HCT116 (cell line): ENCODE results near the gene PTPN12. TPM values are rescaled to one million over a fixed set of nuclear protein-coding genes. Genes with fewer than 3 reads are reported as not detected.

Experiments used
- ATAC-seq: fragments of 200-7000 bp; cut with Tn5 transposase; 2 replicates; pipeline ENCODE4 v1.9.1; 2020; ENCODE audit warnings: mild to moderate bottlenecking, moderate library complexity
- BruUV-seq: library from RNA; stranded (reverse); fragments of 400-500 nt; replicated peaks from 2 replicates; lab custom pipeline; 2021; lab: Mats Ljungman, UMichigan
- CTCF ChIA-PET: fragments of 300-600 bp; sonication (Branson Sonifier 250); formaldehyde crosslinking; loops from one replicate; lab custom pipeline; 2021; ENCODE audit warnings: antibody characterized with exemption; lab: Charles Lee
- POLR2A ChIA-PET: fragments of 300-600, 350-600 bp; sonication (Branson Sonifier 250); formaldehyde crosslinking; loops from one replicate; lab custom pipeline; 2021; ENCODE audit warnings: antibody characterized with exemption; lab: Charles Lee
- RAD21 ChIA-PET, 2 experiments: fragments of 300-600 bp; sonication (Branson Sonifier 250); formaldehyde crosslinking; loops; one replicate each; lab custom pipeline; 2023; ENCODE audit warnings: low total read pairs in 2 of 2; ENCODE audit not compliant: uncharacterized antibody in 2 of 2, unreplicated experiment in 2 of 2, low non-redundant PET in 1 of 2; lab: Charles Lee
- DNase-seq: peaks from one replicate; pipeline ENCODE4 v3.0.0-alpha.2; 2010; ENCODE audit warnings: low read depth, low spot score
- H2AFZ ChIP-seq: fragments of 200-600 bp; shearing (Covaris generic), sonication (generic); 2 replicates; pipeline ENCODE4 v1.6.1; 2017; ENCODE audit warnings: low read depth, mixed run types, mixed read lengths, antibody characterized with exemption, low read length; ENCODE audit not compliant: poor library complexity, severe bottlenecking
- H3K27ac ChIP-seq: 2 replicates; pipeline ENCODE4 v1.5.1; 2012; ENCODE audit warnings: low read depth, low read length
- H3K27me3 ChIP-seq: fragments of 200-600 bp; sonication (generic); 2 replicates; pipeline ENCODE4 v1.6.1; 2016; ENCODE audit warnings: mixed run types, low read length, mixed read lengths; ENCODE audit not compliant: insufficient read depth
- H3K36me3 ChIP-seq, 2 experiments: fragments of 200-500 bp in 1 of 2; fragments of 200-600 bp in 1 of 2; sonication (Bioruptor generic) in 1 of 2; sonication (generic) in 1 of 2; 2 replicates each; pipeline versions ENCODE4 v1.5.1 to v1.6.1; 2014 to 2016; ENCODE audit warnings: low read length in 2 of 2, inconsistent platforms in 1 of 2, mixed read lengths in 1 of 2, mixed run types in 1 of 2; ENCODE audit not compliant: insufficient read depth in 2 of 2, control insufficient read depth in 1 of 2
- H3K4me1 ChIP-seq, 2 experiments: fragments of 200-600 bp in 1 of 2; sonication (generic) in 1 of 2; 2 replicates each; pipeline versions ENCODE4 v1.5.1 to v1.6.1; 2012 to 2017; ENCODE audit warnings: low read length in 2 of 2, inconsistent platforms in 1 of 2, mild to moderate bottlenecking in 1 of 2, mixed read lengths in 1 of 2, mixed run types in 1 of 2, moderate library complexity in 1 of 2; ENCODE audit not compliant: insufficient read depth in 2 of 2, control insufficient read depth in 1 of 2
- H3K4me2 ChIP-seq: fragments of 200-600 bp; sonication (generic); 2 replicates; pipeline ENCODE4 v1.6.1; 2017; ENCODE audit warnings: mixed run types, low read length, mixed read lengths
- H3K4me3 ChIP-seq, 2 experiments: fragments of 200-600 bp in 1 of 2; sonication (generic) in 1 of 2; replicated peaks in 1 of 2; 2 replicates each; pipeline ENCODE4 v1.5.1; 2011 to 2016; ENCODE audit warnings: low read length in 2 of 2, control low read depth in 1 of 2, low read depth in 1 of 2, mild to moderate bottlenecking in 1 of 2, mixed read lengths in 1 of 2, mixed run types in 1 of 2
- H3K79me2 ChIP-seq: fragments of 200-600 bp; sonication (generic); 2 replicates; pipeline ENCODE4 v1.6.1; 2017; ENCODE audit warnings: mild to moderate bottlenecking, mixed run types, low read length, moderate library complexity, mixed read lengths; ENCODE audit not compliant: insufficient read depth
- H3K9ac ChIP-seq: fragments of 200-600 bp; sonication (generic); 2 replicates; pipeline ENCODE4 v1.6.1; 2016; ENCODE audit warnings: low read length, mixed read lengths
- H3K9me2 ChIP-seq: fragments of 200-600 bp; sonication (generic), shearing (Covaris generic); 2 replicates; pipeline ENCODE4 v1.6.1; 2017; ENCODE audit warnings: mixed run types, mild to moderate bottlenecking, moderate library complexity; ENCODE audit not compliant: insufficient read depth
- H3K9me3 ChIP-seq, 2 experiments: fragments of 200-500 bp in 1 of 2; fragments of 200-600 bp in 1 of 2; sonication (Bioruptor generic) in 1 of 2; sonication (generic) in 1 of 2; 2 replicates each; pipeline ENCODE4 v1.6.1; 2014 to 2017; ENCODE audit warnings: low read length in 2 of 2, mixed read lengths in 2 of 2, inconsistent platforms in 1 of 2, low read depth in 1 of 2, mild to moderate bottlenecking in 1 of 2, mixed run types in 1 of 2, moderate library complexity in 1 of 2; ENCODE audit not compliant: control insufficient read depth in 1 of 2, insufficient read depth in 1 of 2
- H4K20me1 ChIP-seq: fragments of 200-600 bp; sonication (generic), shearing (Covaris generic); 2 replicates; pipeline ENCODE4 v1.6.1; 2017; ENCODE audit warnings: mixed run types, mild to moderate bottlenecking, moderate library complexity; ENCODE audit not compliant: insufficient read depth
- CBX3 ChIP-seq: IDR thresholded peaks from 2 replicates; pipeline ENCODE4 v1.6.1; 2012; ENCODE audit warnings: low read depth
- CEBPB ChIP-seq: IDR thresholded peaks from 2 replicates; pipeline ENCODE4 v1.6.1; 2012; ENCODE audit warnings: low read depth
- CTCF ChIP-seq, 3 experiments: fragments of 200-600 bp in 1 of 3; sonication (generic) in 1 of 3; IDR thresholded peaks in 2 of 3; conservative IDR thresholded peaks in 1 of 3; 2 replicates each; pipeline ENCODE4 v1.5.1; 2012 to 2017; ENCODE audit warnings: low read depth in 2 of 3, low read length in 2 of 3, antibody characterized with exemption in 1 of 3, borderline replicate concordance in 1 of 3, control low read depth in 1 of 3, mild to moderate bottlenecking in 1 of 3, mixed read lengths in 1 of 3, mixed run types in 1 of 3, moderate library complexity in 1 of 3; ENCODE audit not compliant: insufficient read depth in 1 of 3
- EZH2 ChIP-seq: fragments of 200-600 bp; sonication (generic); IDR thresholded peaks from 2 replicates; pipeline ENCODE4 v1.6.1; 2017; ENCODE audit warnings: antibody characterized with exemption, mixed run types
- EZH2phosphoT487 ChIP-seq: fragments of 200-600 bp; IDR thresholded peaks from 2 replicates; pipeline ENCODE4 v1.6.1; 2018; ENCODE audit warnings: antibody characterized with exemption, borderline replicate concordance
- FOSL1 ChIP-seq: IDR thresholded peaks from 2 replicates; pipeline ENCODE4 v1.6.1; 2012; ENCODE audit warnings: low read depth
- JUND ChIP-seq: IDR thresholded peaks from 2 replicates; pipeline ENCODE4 v1.6.1; 2012
- POLR2A ChIP-seq: IDR thresholded peaks from 2 replicates; pipeline ENCODE4 v1.7.0; 2011; ENCODE audit warnings: borderline replicate concordance; ENCODE audit not compliant: insufficient read depth, insufficient read length; ENCODE audit errors: extremely low read depth
- RAD21 ChIP-seq: IDR thresholded peaks from 2 replicates; pipeline ENCODE4 v1.6.1; 2012; ENCODE audit warnings: low read depth, mild to moderate bottlenecking
- SIN3A ChIP-seq: IDR thresholded peaks from 2 replicates; pipeline ENCODE4 v1.6.1; 2012; ENCODE audit warnings: low read depth
- SP1 ChIP-seq: IDR thresholded peaks from 2 replicates; pipeline ENCODE4 v1.6.1; 2012; ENCODE audit warnings: low read depth
- TCF7L2 ChIP-seq: IDR thresholded peaks from 2 replicates; pipeline ENCODE4 v1.7.0; 2011; ENCODE audit warnings: borderline replicate concordance, inconsistent platforms; ENCODE audit not compliant: insufficient read depth, insufficient read length; ENCODE audit errors: extremely low read depth
- YY1 ChIP-seq: IDR thresholded peaks from 2 replicates; pipeline ENCODE4 v1.6.1; 2011; ENCODE audit warnings: low read length, low read depth, moderate library complexity, mild to moderate bottlenecking; ENCODE audit not compliant: insufficient replicate concordance; ENCODE audit errors: extremely low read depth
- ZNF274 ChIP-seq: fragments of 200-500 bp; sonication (Bioruptor generic); IDR thresholded peaks from 2 replicates; pipeline ENCODE4 v1.6.1; 2014; ENCODE audit warnings: mild to moderate bottlenecking, low read depth, low read length, inconsistent platforms
- intact Hi-C: fragments of 100-400 bp; cut with micrococcal nuclease; formaldehyde crosslinking; loops from 2 replicates; pipeline ENCODE4 v1.10.0; 2022
- total RNA-seq: library from RNA; stranded (reverse); gene quantifications from one replicate; pipeline ENCODE4 v1.2.1, GENCODE V29; 2021; ENCODE audit not compliant: unreplicated experiment
- TF ChIP-seq, protein P1 (sequence below): IDR thresholded peaks from 2 replicates; pipeline ENCODE4 v1.6.1; 2012
- TF ChIP-seq, protein P2 (sequence below): IDR thresholded peaks from 2 replicates; pipeline ENCODE4 v1.6.1; 2012; ENCODE audit warnings: low read depth
- TF ChIP-seq, protein P3 (sequence below): IDR thresholded peaks from 2 replicates; pipeline ENCODE4 v1.6.1; 2011; ENCODE audit warnings: mild to moderate bottlenecking, low read length, moderate library complexity; ENCODE audit not compliant: insufficient replicate concordance; ENCODE audit errors: extremely low read depth
- TF ChIP-seq, protein P4 (sequence below): IDR thresholded peaks from 2 replicates; pipeline ENCODE4 v1.6.1; 2012

PTPN12 gene
- total RNA-seq, 1 experiment from 2014 or later = 80.5 TPM

DNA sequence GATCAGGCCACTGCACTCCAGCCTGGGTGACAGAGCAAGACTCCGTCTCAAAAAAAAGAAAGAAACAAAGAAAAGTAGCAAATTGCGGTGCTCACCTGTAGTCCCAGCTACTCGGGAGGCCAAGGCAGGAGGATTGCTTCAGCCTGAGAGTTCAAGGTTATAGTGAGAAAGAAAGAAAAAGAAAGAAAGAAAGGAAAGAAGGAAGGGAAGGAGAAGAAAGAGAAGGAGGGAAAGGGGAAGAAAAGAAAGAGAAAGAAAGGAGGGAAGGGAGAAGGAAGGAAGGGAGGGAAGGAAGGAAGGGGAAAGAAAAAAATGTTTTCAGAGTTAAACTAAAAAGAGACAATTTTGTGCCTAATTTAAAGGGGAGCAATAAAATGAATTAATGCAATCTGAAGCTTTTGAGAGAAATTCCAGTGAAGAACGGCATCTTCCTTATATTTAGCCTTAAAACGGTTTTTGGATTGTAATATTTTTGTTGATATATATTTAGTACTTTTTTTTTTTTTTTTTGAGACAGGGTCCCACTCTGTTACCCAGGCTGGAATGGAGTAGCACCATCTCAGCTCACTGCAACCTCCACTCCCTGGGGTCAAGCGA lies 111.7 kb downstream of the PTPN12 start:
- TF ChIP-seq, protein P1, sequence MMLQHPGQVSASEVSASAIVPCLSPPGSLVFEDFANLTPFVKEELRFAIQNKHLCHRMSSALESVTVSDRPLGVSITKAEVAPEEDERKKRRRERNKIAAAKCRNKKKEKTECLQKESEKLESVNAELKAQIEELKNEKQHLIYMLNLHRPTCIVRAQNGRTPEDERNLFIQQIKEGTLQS = no peak
- TF ChIP-seq EZH2 (no peak), FOSL1 (no peak), POLR2A (no peak), ZNF274 (no peak), EZH2phosphoT487 (no peak), SIN3A (no peak), RAD21 (no peak), SP1 (no peak), YY1 (no peak), JUND (no peak), CTCF (IDR thresholded peaks at IDR 0.05 in 2 of 3, conservative IDR thresholded peaks at IDR 0.05 in 1 of 3; ENCODE audit: borderline replicate concordance in 1 of 3, insufficient read depth in 1 of 3, low read depth in 2 of 3, low read length in 2 of 3) (no peak), TCF7L2 (no peak), CEBPB (no peak), CBX3 (no peak)
- TF ChIP-seq, protein P2, sequence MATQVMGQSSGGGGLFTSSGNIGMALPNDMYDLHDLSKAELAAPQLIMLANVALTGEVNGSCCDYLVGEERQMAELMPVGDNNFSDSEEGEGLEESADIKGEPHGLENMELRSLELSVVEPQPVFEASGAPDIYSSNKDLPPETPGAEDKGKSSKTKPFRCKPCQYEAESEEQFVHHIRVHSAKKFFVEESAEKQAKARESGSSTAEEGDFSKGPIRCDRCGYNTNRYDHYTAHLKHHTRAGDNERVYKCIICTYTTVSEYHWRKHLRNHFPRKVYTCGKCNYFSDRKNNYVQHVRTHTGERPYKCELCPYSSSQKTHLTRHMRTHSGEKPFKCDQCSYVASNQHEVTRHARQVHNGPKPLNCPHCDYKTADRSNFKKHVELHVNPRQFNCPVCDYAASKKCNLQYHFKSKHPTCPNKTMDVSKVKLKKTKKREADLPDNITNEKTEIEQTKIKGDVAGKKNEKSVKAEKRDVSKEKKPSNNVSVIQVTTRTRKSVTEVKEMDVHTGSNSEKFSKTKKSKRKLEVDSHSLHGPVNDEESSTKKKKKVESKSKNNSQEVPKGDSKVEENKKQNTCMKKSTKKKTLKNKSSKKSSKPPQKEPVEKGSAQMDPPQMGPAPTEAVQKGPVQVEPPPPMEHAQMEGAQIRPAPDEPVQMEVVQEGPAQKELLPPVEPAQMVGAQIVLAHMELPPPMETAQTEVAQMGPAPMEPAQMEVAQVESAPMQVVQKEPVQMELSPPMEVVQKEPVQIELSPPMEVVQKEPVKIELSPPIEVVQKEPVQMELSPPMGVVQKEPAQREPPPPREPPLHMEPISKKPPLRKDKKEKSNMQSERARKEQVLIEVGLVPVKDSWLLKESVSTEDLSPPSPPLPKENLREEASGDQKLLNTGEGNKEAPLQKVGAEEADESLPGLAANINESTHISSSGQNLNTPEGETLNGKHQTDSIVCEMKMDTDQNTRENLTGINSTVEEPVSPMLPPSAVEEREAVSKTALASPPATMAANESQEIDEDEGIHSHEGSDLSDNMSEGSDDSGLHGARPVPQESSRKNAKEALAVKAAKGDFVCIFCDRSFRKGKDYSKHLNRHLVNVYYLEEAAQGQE = no peak
- TF ChIP-seq, protein P3, sequence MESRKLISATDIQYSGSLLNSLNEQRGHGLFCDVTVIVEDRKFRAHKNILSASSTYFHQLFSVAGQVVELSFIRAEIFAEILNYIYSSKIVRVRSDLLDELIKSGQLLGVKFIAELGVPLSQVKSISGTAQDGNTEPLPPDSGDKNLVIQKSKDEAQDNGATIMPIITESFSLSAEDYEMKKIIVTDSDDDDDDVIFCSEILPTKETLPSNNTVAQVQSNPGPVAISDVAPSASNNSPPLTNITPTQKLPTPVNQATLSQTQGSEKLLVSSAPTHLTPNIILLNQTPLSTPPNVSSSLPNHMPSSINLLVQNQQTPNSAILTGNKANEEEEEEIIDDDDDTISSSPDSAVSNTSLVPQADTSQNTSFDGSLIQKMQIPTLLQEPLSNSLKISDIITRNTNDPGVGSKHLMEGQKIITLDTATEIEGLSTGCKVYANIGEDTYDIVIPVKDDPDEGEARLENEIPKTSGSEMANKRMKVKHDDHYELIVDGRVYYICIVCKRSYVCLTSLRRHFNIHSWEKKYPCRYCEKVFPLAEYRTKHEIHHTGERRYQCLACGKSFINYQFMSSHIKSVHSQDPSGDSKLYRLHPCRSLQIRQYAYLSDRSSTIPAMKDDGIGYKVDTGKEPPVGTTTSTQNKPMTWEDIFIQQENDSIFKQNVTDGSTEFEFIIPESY = no peak
- TF ChIP-seq, protein P4, sequence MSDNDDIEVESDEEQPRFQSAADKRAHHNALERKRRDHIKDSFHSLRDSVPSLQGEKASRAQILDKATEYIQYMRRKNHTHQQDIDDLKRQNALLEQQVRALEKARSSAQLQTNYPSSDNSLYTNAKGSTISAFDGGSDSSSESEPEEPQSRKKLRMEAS = no peak
- TF ChIP-seq, all 23 proteins: peak for 0
- no peak for ATAC-seq
- Histone ChIP-seq H3K9me3 (no peaks in the 10 kb centered on the region), H3K36me3 (no peaks in the 10 kb centered on the region; a peak in 2 of 4 replicates), H3K9ac (no peak overlapping the region), H4K20me1 (no peaks in the 10 kb centered on the region), H2AFZ (no peak overlapping the region), H3K79me2 (no peaks in the 10 kb centered on the region), H3K27me3 (no peaks in the 10 kb centered on the region), H3K4me2 (no peak overlapping the region), H3K4me3 (no peak overlapping the region), H3K9me2 (no peaks in the 10 kb centered on the region), H3K4me1 (no peaks in the 10 kb centered on the region), H3K27ac (no peak overlapping the region)
- ChIA-PET RAD21 (no interaction called here), CTCF (interaction anchor here (0.7 to 1.9 kb wide), 2 partner anchors 111 to 155 kb away, joined by 3 to 6 read pairs; no protein-coding TSS in a partner anchor), POLR2A (no interaction called here)
- no peak for DNase-seq
- BruUV-seq = no TSS peak
- intact Hi-C loops = no loop called here
